SK-N-SH (cell line): ENCODE measurements around the gene ARHGAP15.

Source experiments
- CTCF ChIP-seq: fragments of 200-600 bp; sonication (generic); IDR thresholded peaks from 2 replicates; pipeline ENCODE4 v1.6.1; 2017; ENCODE audit warnings: antibody characterized with exemption, mild to moderate bottlenecking, moderate library complexity
- EP300 ChIP-seq, 2 experiments: IDR thresholded peaks; 2 replicates each; pipeline versions ENCODE4 v1.4.0 to v1.6.1; 2012; ENCODE audit warnings: borderline replicate concordance in 1 of 2, low read depth in 1 of 2, low read length in 1 of 2
- GATA2 ChIP-seq: sonication (generic); formaldehyde crosslinking; IDR thresholded peaks from 2 replicates; pipeline ENCODE4 v1.5.0; 2020; ENCODE audit warnings: mild to moderate bottlenecking, missing genetic modification reagents
- POLR2AphosphoS5 ChIP-seq: IDR thresholded peaks from 2 replicates; pipeline ENCODE4 v1.6.1; 2012; ENCODE audit warnings: low read depth, low read length
- RAD21 ChIP-seq: IDR thresholded peaks from 2 replicates; pipeline ENCODE4 v1.6.1; 2012; ENCODE audit warnings: mild to moderate bottlenecking, low read length
- RXRA ChIP-seq: IDR thresholded peaks from 2 replicates; pipeline ENCODE4 v1.4.0; 2012; ENCODE audit warnings: low read depth, mild to moderate bottlenecking, borderline replicate concordance
- TCF12 ChIP-seq: IDR thresholded peaks from 2 replicates; pipeline ENCODE4 v1.4.0; 2012
- USF1 ChIP-seq: IDR thresholded peaks from 2 replicates; pipeline ENCODE4 v1.4.0; 2012; ENCODE audit warnings: low read depth, borderline replicate concordance

GRCh38 chr2:143708682-143709081 is 579.5 kb downstream of the ARHGAP15 start:
- TF ChIP-seq RAD21 = no peak
- no peak for TF ChIP-seq POLR2AphosphoS5
- no peak for TF ChIP-seq EP300 (IDR thresholded peaks at IDR 0.05; ENCODE audit: borderline replicate concordance in 1 of 2, low read depth in 1 of 2, low read length in 1 of 2)
- no peak for TF ChIP-seq CTCF
- no peak for TF ChIP-seq GATA2 (CRISPR knock-in tag)
- TF ChIP-seq TCF12 = no peak
- TF ChIP-seq USF1 = no peak
- no peak for TF ChIP-seq RXRA
